Measurements from ENCODE around the gene TANC1. TPM values are rescaled to one million over a fixed set of nuclear protein-coding genes. Genes with fewer than 3 reads are reported as not detected.

TANC1 gene
- total RNA-seq, 5 donors from 2014 or later (not counting 1 experiment from before 2014, with no cell fraction given) = 0.26 to 0.61 (median 0.50) TPM

DNA sequence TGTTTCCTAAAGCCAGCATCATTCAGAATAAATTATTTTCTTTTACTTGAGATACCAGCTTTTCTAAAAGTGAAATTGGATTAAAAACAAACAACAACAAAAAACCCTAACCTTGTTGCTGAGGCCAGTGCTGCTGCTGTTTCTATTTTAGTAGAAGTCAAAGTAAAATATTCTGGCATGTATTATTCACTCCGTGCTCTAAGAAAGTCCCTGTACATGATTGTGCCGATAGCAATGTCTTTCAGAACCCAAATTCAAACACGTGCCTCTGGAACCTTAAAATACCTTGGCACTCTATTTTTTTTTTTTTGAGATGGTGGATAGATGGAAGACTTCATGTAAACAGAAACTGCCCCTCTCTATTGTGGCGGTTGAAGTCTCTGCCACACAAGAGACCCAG, 43.7 kb downstream of the TANC1 start:
- no peaks in the 10 kb centered on the region for H3K4me1 Mint-ChIP-seq
- no CpG with 5 or more reads among the region's 4 CpGs for WGBS (ENCODE audit: insufficient coverage)

GRCh38 chr2:159013103-159013502, 44.7 kb downstream of the TANC1 start:
- H3K36me3 Mint-ChIP-seq = peaks cover 10% of the 10 kb centered on the region
- POLR2A ChIA-PET = no interaction called here
- no peak overlapping the region for H3K27ac Mint-ChIP-seq
- DNase-seq = no peak
- no CpG with 5 or more reads among the region's 3 CpGs for WGBS (ENCODE audit: insufficient coverage)
- H3K4me3 ChIP-seq (ENCODE audit: control insufficient read depth in 1 of 2, extremely low read depth in 1 of 2, low read length in 1 of 2) = no peak overlapping the region
- peaks cover 11 to 24% (median 15%) of the 10 kb centered on the region in 3 donors for H3K9me3 Mint-ChIP-seq
- no peaks in the 10 kb centered on the region for H3K4me1 ChIP-seq (ENCODE audit: control insufficient read depth in 1 of 2, extremely low read depth in 1 of 2, insufficient read depth in 2 of 2, low read length in 2 of 2)
- H3K36me3 ChIP-seq (ENCODE audit: control insufficient read depth in 2 of 2, extremely low read depth in 1 of 2, insufficient read depth in 1 of 2, low read length in 1 of 2) = no peaks in the 10 kb centered on the region
- CTCF ChIA-PET = no interaction called here
- no peak overlapping the region for H3K4me3 Mint-ChIP-seq
- no peak for ATAC-seq (replicated peaks in 1 of 4)
- no peaks in the 10 kb centered on the region for H3K27me3 ChIP-seq (replicated peaks in 1 of 2; ENCODE audit: control insufficient read depth in 2 of 2, extremely low read depth in 1 of 2, insufficient read depth in 2 of 2, low read length in 1 of 2)
- peaks cover 0 to 9% of the 10 kb centered on the region in 2 donors for H3K27me3 Mint-ChIP-seq
- H3K27ac ChIP-seq (ENCODE audit: low read length) = no peak overlapping the region
- no peaks in the 10 kb centered on the region for H3K9me3 ChIP-seq
- no peaks in the 10 kb centered on the region for H3K4me1 Mint-ChIP-seq

More for the DNA sequence above, 43.7 kb downstream of the TANC1 start:
- Histone ChIP-seq H3K36me3 (ENCODE audit: control insufficient read depth in 2 of 2, extremely low read depth in 1 of 2, insufficient read depth in 1 of 2, low read length in 1 of 2) (no peaks in the 10 kb centered on the region), H3K9me3 (no peaks in the 10 kb centered on the region), H3K27ac (ENCODE audit: low read length) (no peak overlapping the region), H3K4me1 (ENCODE audit: control insufficient read depth in 1 of 2, extremely low read depth in 1 of 2, insufficient read depth in 2 of 2, low read length in 2 of 2) (no peaks in the 10 kb centered on the region), H3K27me3 (replicated peaks in 1 of 2; ENCODE audit: control insufficient read depth in 2 of 2, extremely low read depth in 1 of 2, insufficient read depth in 2 of 2, low read length in 1 of 2) (no peaks in the 10 kb centered on the region), H3K4me3 (ENCODE audit: control insufficient read depth in 1 of 2, extremely low read depth in 1 of 2, low read length in 1 of 2) (no peak overlapping the region)
- Mint-ChIP-seq H3K27me3 (peaks cover 0 to 9% of the 10 kb centered on the region in 2 donors), H3K9me3 (peaks cover 11 to 24% (median 15%) of the 10 kb centered on the region in 3 donors), H3K36me3 (peaks cover 10% of the 10 kb centered on the region), H3K27ac (no peak overlapping the region), H3K4me3 (no peak overlapping the region)
- ChIA-PET POLR2A (no interaction called here), CTCF (no interaction called here)
- ATAC-seq (replicated peaks in 1 of 4) (no peak), DNase-seq (no peak)

DNA sequence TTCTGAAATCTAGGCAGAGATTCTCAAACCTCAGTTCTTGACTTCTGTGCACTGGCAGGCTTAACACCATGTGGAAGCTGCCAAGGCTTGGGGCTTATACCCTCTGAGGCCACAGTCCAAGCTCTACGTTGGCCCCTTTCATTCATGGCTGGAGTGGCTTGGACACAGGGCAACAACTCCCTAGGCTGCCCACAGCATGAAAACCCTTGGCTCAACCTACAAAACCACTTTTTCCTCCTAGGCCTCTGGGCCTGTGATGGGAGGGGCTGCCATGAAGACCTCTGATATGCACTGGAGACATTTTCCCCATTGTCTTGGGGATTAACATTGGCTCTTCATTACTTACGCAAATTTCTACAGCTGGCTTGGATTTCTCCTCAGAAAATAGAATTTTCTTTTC, 46.7 kb downstream of the TANC1 start:
- peaks cover 10% of the 10 kb centered on the region for H3K36me3 Mint-ChIP-seq
- no peak overlapping the region for H3K27ac Mint-ChIP-seq
- 75% methylated on average over 1 of the region's 2 CpGs for WGBS (ENCODE audit: insufficient coverage)
- no peaks in the 10 kb centered on the region for H3K4me1 Mint-ChIP-seq
- H3K27me3 ChIP-seq (replicated peaks in 1 of 2; ENCODE audit: control insufficient read depth in 2 of 2, extremely low read depth in 1 of 2, insufficient read depth in 2 of 2, low read length in 1 of 2) = no peaks in the 10 kb centered on the region
- CTCF ChIA-PET = no interaction called here
- no peak overlapping the region for H3K4me3 Mint-ChIP-seq
- no peaks in the 10 kb centered on the region for H3K9me3 ChIP-seq
- no peak for DNase-seq
- POLR2A ChIA-PET = no interaction called here
- H3K36me3 ChIP-seq (ENCODE audit: control insufficient read depth in 2 of 2, extremely low read depth in 1 of 2, insufficient read depth in 1 of 2, low read length in 1 of 2) = no peaks in the 10 kb centered on the region
- no peak overlapping the region for H3K4me3 ChIP-seq (ENCODE audit: control insufficient read depth in 1 of 2, extremely low read depth in 1 of 2, low read length in 1 of 2)
- H3K27me3 Mint-ChIP-seq = peaks cover 0 to 6% of the 10 kb centered on the region in 2 donors
- H3K27ac ChIP-seq (ENCODE audit: low read length) = no peak overlapping the region
- peaks cover 11 to 24% (median 15%) of the 10 kb centered on the region in 3 donors for H3K9me3 Mint-ChIP-seq
- no peaks in the 10 kb centered on the region for H3K4me1 ChIP-seq (ENCODE audit: control insufficient read depth in 1 of 2, extremely low read depth in 1 of 2, insufficient read depth in 2 of 2, low read length in 2 of 2)
- no peak for ATAC-seq (replicated peaks in 1 of 4)

GRCh38 chr2:159015823-159016222, 47.4 kb downstream of the TANC1 start:
- ATAC-seq (replicated peaks in 1 of 4) = no peak

DNA sequence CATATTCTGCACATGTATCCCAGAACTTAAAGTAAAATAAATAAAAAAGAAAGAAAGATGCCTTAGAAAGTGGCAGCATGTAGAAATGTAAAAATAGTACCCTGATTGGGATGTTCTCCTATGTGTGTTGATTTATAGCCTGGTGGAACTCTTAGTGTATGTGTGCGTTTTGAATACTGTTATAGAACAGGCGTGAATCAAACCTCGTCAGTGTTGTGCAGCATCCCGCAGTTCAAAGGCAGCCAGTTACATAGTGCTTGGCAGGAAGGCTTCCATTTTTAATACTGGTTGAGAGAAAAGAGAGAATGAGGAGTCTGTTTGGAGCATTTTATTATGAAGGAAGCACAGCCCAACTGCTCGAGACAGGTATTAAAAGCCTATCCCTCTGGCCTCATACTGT, 49.4 kb downstream of the TANC1 start:
- H3K4me3 Mint-ChIP-seq = no peak overlapping the region
- no peaks in the 10 kb centered on the region for H3K4me1 Mint-ChIP-seq
- Histone ChIP-seq H3K27ac (ENCODE audit: low read length) (no peak overlapping the region), H3K36me3 (ENCODE audit: control insufficient read depth in 2 of 2, extremely low read depth in 1 of 2, insufficient read depth in 1 of 2, low read length in 1 of 2) (no peaks in the 10 kb centered on the region), H3K4me3 (ENCODE audit: control insufficient read depth in 1 of 2, extremely low read depth in 1 of 2, low read length in 1 of 2) (no peak overlapping the region), H3K4me1 (ENCODE audit: control insufficient read depth in 1 of 2, extremely low read depth in 1 of 2, insufficient read depth in 2 of 2, low read length in 2 of 2) (no peaks in the 10 kb centered on the region), H3K9me3 (no peaks in the 10 kb centered on the region), H3K27me3 (replicated peaks in 1 of 2; ENCODE audit: control insufficient read depth in 2 of 2, extremely low read depth in 1 of 2, insufficient read depth in 2 of 2, low read length in 1 of 2) (no peaks in the 10 kb centered on the region)
- CTCF ChIA-PET = no interaction called here
- peaks cover 10% of the 10 kb centered on the region for H3K36me3 Mint-ChIP-seq
- ATAC-seq (replicated peaks in 1 of 4) = no peak
- POLR2A ChIA-PET = no interaction called here
- H3K27ac Mint-ChIP-seq = no peak overlapping the region
- 94% methylated on average over 4 of the region's 5 CpGs for WGBS (ENCODE audit: insufficient coverage)
- peaks cover 0 to 3% of the 10 kb centered on the region in 2 donors for H3K27me3 Mint-ChIP-seq
- H3K9me3 Mint-ChIP-seq = peaks cover 11 to 24% (median 15%) of the 10 kb centered on the region in 3 donors
- DNase-seq = no peak

More at GRCh38 chr2:159015823-159016222, 47.4 kb downstream of the TANC1 start:
- H3K4me3 Mint-ChIP-seq = no peak overlapping the region
- H3K36me3 ChIP-seq (ENCODE audit: control insufficient read depth in 2 of 2, extremely low read depth in 1 of 2, insufficient read depth in 1 of 2, low read length in 1 of 2) = no peaks in the 10 kb centered on the region
- H3K9me3 Mint-ChIP-seq = peaks cover 11 to 24% (median 15%) of the 10 kb centered on the region in 3 donors
- H3K4me1 Mint-ChIP-seq = no peaks in the 10 kb centered on the region
- 92% methylated on average over 1 of the region's 2 CpGs for WGBS (ENCODE audit: insufficient coverage)
- no peak overlapping the region for H3K27ac ChIP-seq (ENCODE audit: low read length)
- CTCF ChIA-PET = no interaction called here
- peaks cover 10% of the 10 kb centered on the region for H3K36me3 Mint-ChIP-seq
- no peak overlapping the region for H3K27ac Mint-ChIP-seq
- peaks cover 0 to 5% of the 10 kb centered on the region in 2 donors for H3K27me3 Mint-ChIP-seq
- H3K4me1 ChIP-seq (ENCODE audit: control insufficient read depth in 1 of 2, extremely low read depth in 1 of 2, insufficient read depth in 2 of 2, low read length in 2 of 2) = no peaks in the 10 kb centered on the region
- H3K27me3 ChIP-seq (replicated peaks in 1 of 2; ENCODE audit: control insufficient read depth in 2 of 2, extremely low read depth in 1 of 2, insufficient read depth in 2 of 2, low read length in 1 of 2) = no peaks in the 10 kb centered on the region
- POLR2A ChIA-PET = no interaction called here
- no peak overlapping the region for H3K4me3 ChIP-seq (ENCODE audit: control insufficient read depth in 1 of 2, extremely low read depth in 1 of 2, low read length in 1 of 2)
- no peaks in the 10 kb centered on the region for H3K9me3 ChIP-seq
- DNase-seq = no peak

DNA sequence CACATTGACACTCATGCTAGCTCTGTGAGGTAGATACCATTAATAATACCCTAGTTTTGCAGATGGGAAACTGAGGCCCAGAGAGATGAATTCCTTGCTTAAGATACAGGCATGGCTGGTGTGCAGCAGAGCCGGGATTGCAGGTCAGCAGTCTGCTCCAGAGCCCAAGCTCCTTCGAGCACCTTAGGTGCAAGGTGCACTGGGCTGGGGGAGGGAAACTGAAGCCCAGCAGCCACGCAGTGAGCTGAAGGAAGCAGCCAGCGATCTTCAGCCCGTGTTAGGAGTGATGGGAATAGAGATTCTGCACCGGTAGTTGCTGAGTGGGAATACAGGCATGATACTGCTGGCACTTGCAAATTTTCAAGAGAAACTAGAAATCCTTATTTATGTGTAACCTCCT, 50.6 kb downstream of the TANC1 start:
- Histone ChIP-seq H3K4me1 (ENCODE audit: control insufficient read depth in 1 of 2, extremely low read depth in 1 of 2, insufficient read depth in 2 of 2, low read length in 2 of 2) (no peaks in the 10 kb centered on the region), H3K4me3 (ENCODE audit: control insufficient read depth in 1 of 2, extremely low read depth in 1 of 2, low read length in 1 of 2) (no peak overlapping the region), H3K27ac (ENCODE audit: low read length) (no peak overlapping the region), H3K36me3 (ENCODE audit: control insufficient read depth in 2 of 2, extremely low read depth in 1 of 2, insufficient read depth in 1 of 2, low read length in 1 of 2) (no peaks in the 10 kb centered on the region), H3K27me3 (replicated peaks in 1 of 2; ENCODE audit: control insufficient read depth in 2 of 2, extremely low read depth in 1 of 2, insufficient read depth in 2 of 2, low read length in 1 of 2) (no peaks in the 10 kb centered on the region), H3K9me3 (no peaks in the 10 kb centered on the region)
- H3K9me3 Mint-ChIP-seq = peaks cover 9 to 22% (median 14%) of the 10 kb centered on the region in 3 donors
- DNase-seq (no peak), ATAC-seq (replicated peaks in 1 of 4) (no peak)
- H3K27me3 Mint-ChIP-seq = peaks cover 0 to 2% of the 10 kb centered on the region in 2 donors
- 81% methylated on average over 2 of the region's 6 CpGs for WGBS (ENCODE audit: insufficient coverage)
- no peaks in the 10 kb centered on the region for H3K4me1 Mint-ChIP-seq
- peaks cover 9% of the 10 kb centered on the region for H3K36me3 Mint-ChIP-seq
- CTCF ChIA-PET = no interaction called here
- POLR2A ChIA-PET = no interaction called here
- H3K27ac Mint-ChIP-seq = no peak overlapping the region
- H3K4me3 Mint-ChIP-seq = no peak overlapping the region

- Histone ChIP-seq H3K4me3 (ENCODE audit: control insufficient read depth in 1 of 2, extremely low read depth in 1 of 2, low read length in 1 of 2) (no peak overlapping the region), H3K4me1 (ENCODE audit: control insufficient read depth in 1 of 2, extremely low read depth in 1 of 2, insufficient read depth in 2 of 2, low read length in 2 of 2) (no peaks in the 10 kb centered on the region), H3K9me3 (no peaks in the 10 kb centered on the region), H3K27ac (ENCODE audit: low read length) (no peak overlapping the region), H3K27me3 (replicated peaks in 1 of 2; ENCODE audit: control insufficient read depth in 2 of 2, extremely low read depth in 1 of 2, insufficient read depth in 2 of 2, low read length in 1 of 2) (no peaks in the 10 kb centered on the region), H3K36me3 (ENCODE audit: control insufficient read depth in 2 of 2, extremely low read depth in 1 of 2, insufficient read depth in 1 of 2, low read length in 1 of 2) (no peaks in the 10 kb centered on the region)
- no peak overlapping the region for H3K27ac Mint-ChIP-seq
- ChIA-PET POLR2A (no interaction called here), CTCF (no interaction called here)
- no peaks in the 10 kb centered on the region for H3K4me1 Mint-ChIP-seq
- WGBS (ENCODE audit: insufficient coverage) = 65% methylated on average over 2 of the region's 5 CpGs
- DNase-seq = no peak
- no peaks in the 10 kb centered on the region for H3K36me3 Mint-ChIP-seq
- H3K4me3 Mint-ChIP-seq = no peak overlapping the region
- no peak for ATAC-seq (replicated peaks in 1 of 4)
- H3K27me3 Mint-ChIP-seq = no peaks in the 10 kb centered on the region
- peaks cover 0 to under 1% (median 0%) of the 10 kb centered on the region in 3 donors for H3K9me3 Mint-ChIP-seq
These were observed 53.6 kb downstream of the TANC1 start for GRCh38 chr2:159022019-159022418.

Measured in T-cell (primary cell).